Astrocyte (in vitro differentiated cells and primary cell): ENCODE measurements around the gene IFNE.

ENCODE experiments used
- CTCF ChIP-seq: IDR thresholded peaks from 2 replicates; pipeline ENCODE4 v1.5.1; 2011; ENCODE audit warnings: low read depth, mild to moderate bottlenecking, inconsistent platforms, low read length, moderate library complexity; ENCODE audit not compliant: insufficient read depth
- EZH2 ChIP-seq: IDR thresholded peaks from 2 replicates; pipeline ENCODE4 v1.6.1; 2012; ENCODE audit warnings: mild to moderate bottlenecking, low read length, inconsistent platforms; ENCODE audit not compliant: insufficient read depth

DNA sequence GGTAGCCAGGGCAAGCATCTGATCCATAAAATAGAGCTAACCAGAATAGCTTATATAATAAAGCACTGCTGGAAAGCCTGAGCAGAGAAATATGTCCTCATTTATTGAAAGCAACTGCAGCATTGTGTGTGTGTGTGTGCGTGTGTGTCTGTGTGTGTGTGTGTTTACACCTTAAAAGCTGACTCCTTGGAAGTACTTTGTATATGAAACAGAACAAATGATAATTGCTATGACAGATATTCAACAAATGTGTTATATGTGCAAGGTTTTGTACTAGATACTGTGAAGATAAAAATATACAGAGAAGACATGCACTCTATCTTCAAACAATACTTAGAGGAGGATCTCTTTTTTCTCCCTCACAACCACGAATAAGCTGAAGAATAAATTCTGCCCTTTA, 22.0 kb upstream of the IFNE start:
- TF ChIP-seq EZH2, result no peak
- TF ChIP-seq CTCF, result no peak
